Measurements from ENCODE around the gene MPDU1. TPM values are rescaled to one million over a fixed set of nuclear protein-coding genes. Genes with fewer than 3 reads are reported as not detected.
A peak's percentile ranks its signal among the peaks of the same experiment; 100 is the strongest.

MPDU1 gene
- total and polyA plus RNA-seq, 10 of the 15 experiments (the other 5 are each of a cell fraction or from before 2014, with no cell fraction given) = 3.6 to 138 (median 78.9) TPM

DNA sequence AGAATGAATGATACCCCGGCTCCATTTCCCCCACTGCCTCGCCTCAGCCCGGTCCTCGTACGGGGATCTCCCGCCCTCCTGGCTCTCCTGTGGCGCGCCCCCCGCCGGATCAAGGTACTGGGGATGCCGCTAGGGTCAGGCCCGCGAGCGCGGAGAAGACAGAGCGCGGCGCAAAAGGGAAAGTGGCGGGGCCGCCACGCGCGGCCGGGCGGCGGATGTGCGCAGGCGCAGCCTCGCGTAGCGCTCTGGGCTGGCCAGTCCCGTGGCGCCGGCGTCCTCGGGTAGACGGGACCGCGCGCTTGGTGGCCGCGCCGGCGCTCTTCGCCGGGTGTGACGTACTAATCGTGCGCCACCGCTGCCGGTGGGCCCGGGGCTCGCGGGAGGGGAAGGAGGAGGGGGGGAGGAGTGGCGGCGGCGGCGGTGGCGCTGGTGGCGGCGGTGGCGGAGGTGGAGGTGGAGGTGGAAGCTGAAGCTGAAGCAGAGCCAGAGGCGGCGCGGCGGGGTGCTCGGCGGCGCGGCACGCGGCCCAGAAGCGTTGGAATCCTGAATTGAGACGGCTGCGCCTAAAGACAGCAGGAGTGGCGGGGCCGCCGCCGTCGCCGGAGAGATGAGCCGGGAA lies 22.0 kb upstream of the MPDU1 start, which contains the start of gene SENP3 (continued):
- TF ChIP-seq HDGF (IDR thresholded peaks at IDR 0.05) = no peak
- TF ChIP-seq RFX5 (IDR thresholded peaks at IDR 0.05; ENCODE audit: low read depth, low read length) = no peak
- TF ChIP-seq, protein P1, sequence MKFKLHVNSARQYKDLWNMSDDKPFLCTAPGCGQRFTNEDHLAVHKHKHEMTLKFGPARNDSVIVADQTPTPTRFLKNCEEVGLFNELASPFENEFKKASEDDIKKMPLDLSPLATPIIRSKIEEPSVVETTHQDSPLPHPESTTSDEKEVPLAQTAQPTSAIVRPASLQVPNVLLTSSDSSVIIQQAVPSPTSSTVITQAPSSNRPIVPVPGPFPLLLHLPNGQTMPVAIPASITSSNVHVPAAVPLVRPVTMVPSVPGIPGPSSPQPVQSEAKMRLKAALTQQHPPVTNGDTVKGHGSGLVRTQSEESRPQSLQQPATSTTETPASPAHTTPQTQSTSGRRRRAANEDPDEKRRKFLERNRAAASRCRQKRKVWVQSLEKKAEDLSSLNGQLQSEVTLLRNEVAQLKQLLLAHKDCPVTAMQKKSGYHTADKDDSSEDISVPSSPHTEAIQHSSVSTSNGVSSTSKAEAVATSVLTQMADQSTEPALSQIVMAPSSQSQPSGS (IDR thresholded peaks at IDR 0.05; ENCODE audit: low read length) = no peak
- no peak for TF ChIP-seq IRF5 (IDR thresholded peaks at IDR 0.05; ENCODE audit: borderline replicate concordance)
- TF ChIP-seq EP300 (IDR thresholded peaks at IDR 0.05; ENCODE audit: borderline replicate concordance in 1 of 2, control insufficient read depth in 1 of 2, low read depth in 2 of 2, low read length in 2 of 2) = no peak
- no peak for TF ChIP-seq KDM1A (IDR thresholded peaks at IDR 0.05; ENCODE audit: borderline replicate concordance)
- TF ChIP-seq HDAC6 (IDR thresholded peaks at IDR 0.05; ENCODE audit: unreplicated experiment) = no peak
- no peak for TF ChIP-seq KAT2A (conservative IDR thresholded peaks at IDR 0.05; ENCODE audit: control insufficient read depth, low read depth, low read length)
- peak; percentile 27; the same call in 1 of the 2 replicates for TF ChIP-seq ZNF24 (IDR thresholded peaks at IDR 0.05)
- TF ChIP-seq SUPT20H (IDR thresholded peaks at IDR 0.05; ENCODE audit: borderline replicate concordance, control insufficient read depth, low read depth, low read length) = no peak
- TF ChIP-seq, protein P2, sequence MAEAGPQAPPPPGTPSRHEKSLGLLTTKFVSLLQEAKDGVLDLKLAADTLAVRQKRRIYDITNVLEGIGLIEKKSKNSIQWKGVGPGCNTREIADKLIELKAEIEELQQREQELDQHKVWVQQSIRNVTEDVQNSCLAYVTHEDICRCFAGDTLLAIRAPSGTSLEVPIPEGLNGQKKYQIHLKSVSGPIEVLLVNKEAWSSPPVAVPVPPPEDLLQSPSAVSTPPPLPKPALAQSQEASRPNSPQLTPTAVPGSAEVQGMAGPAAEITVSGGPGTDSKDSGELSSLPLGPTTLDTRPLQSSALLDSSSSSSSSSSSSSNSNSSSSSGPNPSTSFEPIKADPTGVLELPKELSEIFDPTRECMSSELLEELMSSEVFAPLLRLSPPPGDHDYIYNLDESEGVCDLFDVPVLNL (IDR thresholded peaks at IDR 0.05; ENCODE audit: low read depth, low read length) = no peak
- no peak for TF ChIP-seq PAX8 (IDR thresholded peaks at IDR 0.05)
- peak; percentile 40 for TF ChIP-seq RELA (IDR thresholded peaks at IDR 0.05; ENCODE audit: borderline replicate concordance, partially characterized antibody)
- 0 out of 2 replicates have a peak, but pooled peaks have one; percentile 31 for TF ChIP-seq TCF3 (IDR thresholded peaks at IDR 0.05; ENCODE audit: borderline replicate concordance, insufficient read depth, low read depth, low read length)
- peak in 1 of 2 experiments; percentile 86; a peak in 2 of 4 replicates for TF ChIP-seq BHLHE40 (IDR thresholded peaks at IDR 0.05; ENCODE audit: borderline replicate concordance in 1 of 2, low read depth in 2 of 2, low read length in 1 of 2)
- no peak for TF ChIP-seq JUND (IDR thresholded peaks at IDR 0.05; ENCODE audit: low read depth, low read length)
- no peak for TF ChIP-seq BMI1 (IDR thresholded peaks at IDR 0.05; ENCODE audit: borderline replicate concordance)
- no peak for TF ChIP-seq JUNB (IDR thresholded peaks at IDR 0.05)
- no peak for TF ChIP-seq SUZ12 (IDR thresholded peaks at IDR 0.05; ENCODE audit: unreplicated experiment)
- no peak for TF ChIP-seq MYC (IDR thresholded peaks at IDR 0.05; ENCODE audit: insufficient read depth, insufficient read length, insufficient replicate concordance, low read length, severe bottlenecking)
- TF ChIP-seq TARDBP (IDR thresholded peaks at IDR 0.05; ENCODE audit: borderline replicate concordance) = no peak
- peak; percentile 41; the same call in 1 of the 2 replicates for TF ChIP-seq TAF1 (IDR thresholded peaks at IDR 0.05; ENCODE audit: borderline replicate concordance, low read depth, low read length)
- 0 out of 2 replicates have a peak, but pooled peaks have one; percentile 11 for TF ChIP-seq YY1 (IDR thresholded peaks at IDR 0.05; ENCODE audit: low read depth, low read length)
- TF ChIP-seq BCL11A (IDR thresholded peaks at IDR 0.05; ENCODE audit: low read depth, low read length) = no peak
- TF ChIP-seq SIN3A (IDR thresholded peaks at IDR 0.05; ENCODE audit: low read depth, low read length) = no peak; the same call in none of the 2 replicates
- no peak for TF ChIP-seq NFYA (IDR thresholded peaks at IDR 0.05; ENCODE audit: borderline replicate concordance, low read depth, low read length)
- TF ChIP-seq EGR1 (IDR thresholded peaks at IDR 0.05; ENCODE audit: borderline replicate concordance in 1 of 2, low read depth in 2 of 2, low read length in 2 of 2) = 0 out of 3 replicates have a peak, but pooled peaks of 1 of the 2 experiments have one; percentile 8
- peak; percentile 65 for TF ChIP-seq HCFC1 (IDR thresholded peaks at IDR 0.05; ENCODE audit: low read length)

Data from GM12878 (cell line).